Activated naive CD4-positive, alpha-beta T cell treated with anti-CD3 and anti-CD28 coated beads, Interleukin-2, amount 50 U/mL, for 72 hours (primary cell): ENCODE results near the gene PANK3. TPM values are rescaled to one million over a fixed set of nuclear protein-coding genes. Genes with fewer than 3 reads are reported as not detected.
A peak's percentile ranks its signal among the peaks of the same experiment; 100 is the strongest.

Experiments used
- ATAC-seq, 2 donors: fragments of 150-1000 bp; cut with Tn5 transposase; 2 replicates each; pipeline ENCODE4 v1.10.0; 2021; ENCODE audit warnings: mild to moderate bottlenecking in 2 of 2, moderate library complexity in 2 of 2
- DNase-seq, 2 donors: peaks; one replicate each; pipeline ENCODE4 v3.0.0; 2021 to 2022; ENCODE audit warnings: low spot score in 2 of 2
- H3K27ac Mint-ChIP-seq, 2 donors: one replicate each; pipeline ENCODE4 v1.8.0; 2022; ENCODE audit warnings: mild to moderate bottlenecking in 2 of 2, mixed read lengths in 2 of 2
- H3K36me3 Mint-ChIP-seq, 2 donors: one replicate each; pipeline ENCODE4 v1.8.0; 2022; ENCODE audit warnings: mixed read lengths in 2 of 2
- H3K9me3 Mint-ChIP-seq, 2 donors: one replicate each; pipeline ENCODE4 v1.8.0; 2022; ENCODE audit warnings: mixed read lengths in 2 of 2
- total RNA-seq, 2 donors: library from RNA; stranded (reverse); gene quantifications; one replicate each; pipeline ENCODE4 v1.2.3, GENCODE V29; 2022

Gene PANK3
- total RNA-seq, result 10 to 100 TPM; 41.6 to 48.3 TPM

- DNase-seq (no peak), ATAC-seq (peak; percentile 76 to 79)
- H3K36me3 Mint-ChIP-seq, result peaks cover 20 to 30% of the 10 kb centered on the region in 2 donors
- peak within 1 kb of the TSS; percentile 95 for H3K27ac Mint-ChIP-seq
- H3K9me3 Mint-ChIP-seq, result no peaks in the 10 kb centered on the region
Measured at GRCh38 chr5:168578538-168579487, at the start of gene PANK3. Gene PANK3, minus strand, starts transcription at chr5:168579368. Its CDS starts 85 bp downstream, at chr5:168579283.

- no peak for DNase-seq
- no peak overlapping the region for H3K27ac Mint-ChIP-seq
- ATAC-seq, result no peak
- peaks cover under 1% of the 10 kb centered on the region in 2 donors for H3K9me3 Mint-ChIP-seq
- H3K36me3 Mint-ChIP-seq, result peaks cover 0 to 7% of the 10 kb centered on the region in 2 donors
Measured at GRCh38 chr5:168624850-168625364, 45.7 kb upstream of the PANK3 start.

GRCh38 chr5:168620807-168621206 is 41.6 kb upstream of the PANK3 start:
- no peaks in the 10 kb centered on the region for H3K9me3 Mint-ChIP-seq
- no peak for DNase-seq
- H3K36me3 Mint-ChIP-seq, result no peaks in the 10 kb centered on the region
- ATAC-seq, result no peak
- H3K27ac Mint-ChIP-seq, result no peak overlapping the region

GRCh38 chr5:168614661-168615060 is 35.5 kb upstream of the PANK3 start:
- Mint-ChIP-seq H3K9me3 (peaks cover 0 to 7% of the 10 kb centered on the region in 2 donors), H3K36me3 (peaks cover 0 to 5% of the 10 kb centered on the region in 2 donors), H3K27ac (no peak overlapping the region)
- DNase-seq (no peak), ATAC-seq (no peak)

- ATAC-seq (no peak), DNase-seq (no peak)
- peaks cover 0 to 7% of the 10 kb centered on the region in 2 donors for H3K9me3 Mint-ChIP-seq
- H3K36me3 Mint-ChIP-seq, result peaks cover 0 to 5% of the 10 kb centered on the region in 2 donors
- H3K27ac Mint-ChIP-seq, result no peak overlapping the region
Measured at GRCh38 chr5:168613996-168614395, 34.8 kb upstream of the PANK3 start.

- Mint-ChIP-seq H3K9me3 (peaks cover 0 to 7% of the 10 kb centered on the region in 2 donors), H3K27ac (peak overlapping the region in 1 of 2 donors; percentile 53), H3K36me3 (peaks cover 0 to 5% of the 10 kb centered on the region in 2 donors)
- no peak for DNase-seq
- no peak for ATAC-seq
Measured at GRCh38 chr5:168613396-168613795, 34.2 kb upstream of the PANK3 start.

GRCh38 chr5:168612996-168613395 is 33.8 kb upstream of the PANK3 start:
- Mint-ChIP-seq H3K27ac (peak overlapping the region in 1 of 2 donors; percentile 53), H3K9me3 (peaks cover 0 to 7% of the 10 kb centered on the region in 2 donors), H3K36me3 (peaks cover 0 to 5% of the 10 kb centered on the region in 2 donors)
- DNase-seq, result no peak
- ATAC-seq, result peak; percentile 74

GRCh38 chr5:168612123-168612522 is 33.0 kb upstream of the PANK3 start:
- ATAC-seq (no peak), DNase-seq (no peak)
- Mint-ChIP-seq H3K36me3 (peaks cover 0 to 5% of the 10 kb centered on the region in 2 donors), H3K27ac (no peak overlapping the region), H3K9me3 (peaks cover 0 to 7% of the 10 kb centered on the region in 2 donors)

- Mint-ChIP-seq H3K27ac (no peak overlapping the region), H3K9me3 (peaks cover 0 to 7% of the 10 kb centered on the region in 2 donors), H3K36me3 (peaks cover 0 to 5% of the 10 kb centered on the region in 2 donors)
- no peak for DNase-seq
- ATAC-seq, result no peak
Measured at GRCh38 chr5:168611165-168611564, 32.0 kb upstream of the PANK3 start.

- ATAC-seq, result no peak
- Mint-ChIP-seq H3K9me3 (peaks cover 0 to 7% of the 10 kb centered on the region in 2 donors), H3K27ac (no peak overlapping the region), H3K36me3 (peaks cover 0 to 5% of the 10 kb centered on the region in 2 donors)
- no peak for DNase-seq
Measured at GRCh38 chr5:168609806-168610482, 30.8 kb upstream of the PANK3 start.

- Mint-ChIP-seq H3K27ac (no peak overlapping the region), H3K36me3 (no peaks in the 10 kb centered on the region), H3K9me3 (no peaks in the 10 kb centered on the region)
- DNase-seq, result no peak
- no peak for ATAC-seq
Measured at GRCh38 chr5:168608821-168609220, 29.7 kb upstream of the PANK3 start.

- H3K27ac Mint-ChIP-seq, result peak overlapping the region in 1 of 2 donors; percentile 45
- H3K36me3 Mint-ChIP-seq, result no peaks in the 10 kb centered on the region
- DNase-seq, result no peak
- H3K9me3 Mint-ChIP-seq, result no peaks in the 10 kb centered on the region
- peak; percentile 26 to 39 for ATAC-seq
Measured at GRCh38 chr5:168608386-168608785, 29.2 kb upstream of the PANK3 start.

- ATAC-seq (peak; percentile 96 to 97), DNase-seq (peak in 1 of 2 donors; percentile 29)
- Mint-ChIP-seq H3K9me3 (no peaks in the 10 kb centered on the region), H3K27ac (peak overlapping the region; percentile 13 to 72), H3K36me3 (no peaks in the 10 kb centered on the region)
Measured at GRCh38 chr5:168607946-168608345, 28.8 kb upstream of the PANK3 start.

GRCh38 chr5:168606562-168606961 is 27.4 kb upstream of the PANK3 start:
- ATAC-seq (no peak), DNase-seq (no peak)
- Mint-ChIP-seq H3K9me3 (no peaks in the 10 kb centered on the region), H3K36me3 (no peaks in the 10 kb centered on the region), H3K27ac (no peak overlapping the region)

- ATAC-seq, result no peak
- Mint-ChIP-seq H3K36me3 (no peaks in the 10 kb centered on the region), H3K9me3 (no peaks in the 10 kb centered on the region), H3K27ac (no peak overlapping the region)
- DNase-seq, result no peak
Measured at GRCh38 chr5:168604436-168604835, 25.3 kb upstream of the PANK3 start.

- Mint-ChIP-seq H3K9me3 (no peaks in the 10 kb centered on the region), H3K27ac (no peak overlapping the region), H3K36me3 (no peaks in the 10 kb centered on the region)
- ATAC-seq (no peak), DNase-seq (no peak)
Measured at GRCh38 chr5:168603746-168604145, 24.6 kb upstream of the PANK3 start.

GRCh38 chr5:168602517-168602916 is 23.3 kb upstream of the PANK3 start:
- ATAC-seq (no peak), DNase-seq (no peak)
- H3K27ac Mint-ChIP-seq, result no peak overlapping the region
- peaks cover 0 to 4% of the 10 kb centered on the region in 2 donors for H3K9me3 Mint-ChIP-seq
- H3K36me3 Mint-ChIP-seq, result peaks cover 0 to 6% of the 10 kb centered on the region in 2 donors
